HEK293T (cell line): ENCODE data around the gene TAGLN2.

Experiments
- ARNT ChIP-seq: fragments of 450-650 bp; IDR thresholded peaks from 2 replicates; pipeline ENCODE4 v1.6.1; 2017; ENCODE audit warnings: mild to moderate bottlenecking
- BHLHE40 ChIP-seq: fragments of 450-650 bp; IDR thresholded peaks from 2 replicates; pipeline ENCODE4 v1.6.1; 2016; ENCODE audit warnings: mild to moderate bottlenecking, moderate library complexity, borderline replicate concordance
- ELF4 ChIP-seq: fragments of 450-650 bp; IDR thresholded peaks from 2 replicates; pipeline ENCODE4 v1.6.1; 2017; ENCODE audit warnings: antibody characterized with exemption
- SP1 ChIP-seq: fragments of 450-650 bp; IDR thresholded peaks from 2 replicates; pipeline ENCODE4 v1.6.1; 2017
- ZNF384 ChIP-seq: fragments of 450-650 bp; IDR thresholded peaks from 2 replicates; pipeline ENCODE4 v1.6.1; 2016

- TF ChIP-seq ELF4 (no peak), BHLHE40 (no peak), ARNT (no peak), SP1 (no peak), ZNF384 (no peak)
Observed at GRCh38 chr1:159889202-159889601, 36.1 kb downstream of the TAGLN2 start.
